H9 (cell line): ENCODE data around the gene ACO1. TPM values are rescaled to one million over a fixed set of nuclear protein-coding genes. Genes with fewer than 3 reads are reported as not detected.

Experiments used
- DNase-seq: peaks from one replicate; pipeline ENCODE4 v3.0.0-alpha.2; 2017
- H2AFZ ChIP-seq: one replicate; pipeline ENCODE4 v1.6.1; 2013; ENCODE audit warnings: mild to moderate bottlenecking, low read length, control low read depth, moderate library complexity
- H2AK5ac ChIP-seq: 2 replicates; pipeline ENCODE4 v1.6.1; 2013; ENCODE audit warnings: low read length, control low read depth, mixed read lengths; ENCODE audit not compliant: insufficient read length
- H2BK120ac ChIP-seq: one replicate; pipeline ENCODE4 v1.6.1; 2013; ENCODE audit warnings: low read depth, mild to moderate bottlenecking, low read length, control low read depth, inconsistent platforms; ENCODE audit not compliant: poor library complexity, severe bottlenecking
- H2BK12ac ChIP-seq: 2 replicates; pipeline ENCODE4 v1.6.1; 2013; ENCODE audit warnings: low read length, control low read depth, mixed read lengths, low read depth; ENCODE audit not compliant: insufficient read length
- H2BK15ac ChIP-seq: 2 replicates; pipeline ENCODE4 v1.6.1; 2013; ENCODE audit warnings: low read depth, low read length, control low read depth
- H2BK20ac ChIP-seq: one replicate; pipeline ENCODE4 v1.6.1; 2013; ENCODE audit warnings: low read depth, mild to moderate bottlenecking, low read length, control low read depth, inconsistent platforms; ENCODE audit not compliant: poor library complexity, severe bottlenecking
- H2BK5ac ChIP-seq: 2 replicates; pipeline ENCODE4 v1.6.1; 2013; ENCODE audit warnings: low read length, control low read depth, mixed read lengths; ENCODE audit not compliant: insufficient read length
- H3K14ac ChIP-seq: 2 replicates; pipeline ENCODE4 v1.6.1; 2013; ENCODE audit warnings: low read length, control low read depth; ENCODE audit not compliant: insufficient read depth
- H3K18ac ChIP-seq: 2 replicates; pipeline ENCODE4 v1.6.1; 2013; ENCODE audit warnings: low read depth, mild to moderate bottlenecking, mixed read lengths, low read length, control low read depth; ENCODE audit not compliant: insufficient read length
- H3K23ac ChIP-seq: 2 replicates; pipeline ENCODE4 v1.6.1; 2013; ENCODE audit warnings: low read length, control low read depth, mixed read lengths, low read depth; ENCODE audit not compliant: insufficient read length
- H3K23me2 ChIP-seq: 2 replicates; pipeline ENCODE4 v1.6.1; 2013; ENCODE audit warnings: low read depth, mild to moderate bottlenecking, mixed read lengths, low read length, control low read depth; ENCODE audit not compliant: insufficient read length, poor library complexity, severe bottlenecking
- H3K27ac ChIP-seq: 2 replicates; pipeline ENCODE4 v1.5.1; 2013; ENCODE audit warnings: low read length, control low read depth, mixed read lengths, low read depth; ENCODE audit not compliant: insufficient read length
- H3K27me3 ChIP-seq: 2 replicates; pipeline ENCODE4 v1.6.1; 2013; ENCODE audit warnings: low read length, control low read depth, inconsistent platforms; ENCODE audit not compliant: insufficient read depth
- H3K4ac ChIP-seq: 2 replicates; pipeline ENCODE4 v1.6.1; 2013; ENCODE audit warnings: low read depth, mild to moderate bottlenecking, control low read depth, inconsistent platforms, low read length, moderate library complexity
- H3K4me1 ChIP-seq: 2 replicates; pipeline ENCODE4 v1.6.1; 2013; ENCODE audit warnings: low read length, control low read depth, inconsistent platforms; ENCODE audit not compliant: insufficient read depth
- H3K4me2 ChIP-seq: 2 replicates; pipeline ENCODE4 v1.6.1; 2013; ENCODE audit warnings: low read length, control low read depth, mixed read lengths; ENCODE audit not compliant: insufficient read length, insufficient read depth
- H3K56ac ChIP-seq: 2 replicates; pipeline ENCODE4 v1.6.1; 2013; ENCODE audit warnings: low read depth, mild to moderate bottlenecking, mixed read lengths, low read length, control low read depth; ENCODE audit not compliant: insufficient read length
- H3K79me1 ChIP-seq: 2 replicates; pipeline ENCODE4 v1.6.1; 2013; ENCODE audit warnings: low read depth, mild to moderate bottlenecking, moderate library complexity, low read length, control low read depth, inconsistent platforms; ENCODE audit not compliant: insufficient read depth, poor library complexity, severe bottlenecking
- H3K79me2 ChIP-seq: 2 replicates; pipeline ENCODE4 v1.6.1; 2013; ENCODE audit warnings: low read length, control low read depth, inconsistent platforms; ENCODE audit not compliant: insufficient read depth
- H3K9ac ChIP-seq: 2 replicates; pipeline ENCODE4 v1.6.1; 2013; ENCODE audit warnings: low read length, control low read depth, mixed read lengths; ENCODE audit not compliant: insufficient read length; ENCODE audit errors: extremely low read depth
- H3K9me3 ChIP-seq: one replicate; pipeline ENCODE4 v1.6.1; 2013; ENCODE audit warnings: low read depth, low read length, inconsistent platforms; ENCODE audit not compliant: control insufficient read depth
- H3T11ph ChIP-seq: one replicate; pipeline ENCODE4 v1.6.1; 2013; ENCODE audit warnings: mild to moderate bottlenecking, low read length, control low read depth, inconsistent platforms
- H4K20me1 ChIP-seq: one replicate; pipeline ENCODE4 v1.6.1; 2013; ENCODE audit not compliant: control insufficient read depth, insufficient read length, insufficient read depth
- H4K5ac ChIP-seq: 2 replicates; pipeline ENCODE4 v1.6.1; 2013; ENCODE audit warnings: low read depth, mild to moderate bottlenecking, mixed read lengths, low read length, control low read depth; ENCODE audit not compliant: insufficient read length
- H4K8ac ChIP-seq: replicated peaks from 2 replicates; pipeline ENCODE4 v1.6.1; 2013; ENCODE audit warnings: low read length, control low read depth, mixed read lengths, low read depth; ENCODE audit not compliant: insufficient read length
- H4K91ac ChIP-seq: 2 replicates; pipeline ENCODE4 v1.6.1; 2013; ENCODE audit warnings: low read depth, mild to moderate bottlenecking, moderate library complexity, mixed read lengths, low read length, control low read depth; ENCODE audit not compliant: insufficient read length
- H3K27ac Mint-ChIP-seq, 3 experiments: 2 replicates in 2 of 3; 3 replicates in 1 of 3; pipeline ENCODE4 v1.8.0; 2020 to 2021; ENCODE audit warnings: mixed read lengths in 3 of 3, mild to moderate bottlenecking in 1 of 3, moderate library complexity in 1 of 3
- H3K27me3 Mint-ChIP-seq: 2 replicates; pipeline ENCODE4 v1.8.0; 2021; ENCODE audit warnings: low read depth, mild to moderate bottlenecking, moderate library complexity, mixed read lengths
- H3K36me3 Mint-ChIP-seq, 3 experiments: 2 replicates in 2 of 3; 3 replicates in 1 of 3; pipeline ENCODE4 v1.8.0; 2020 to 2021; ENCODE audit warnings: low read depth in 3 of 3, mixed read lengths in 3 of 3; ENCODE audit not compliant: insufficient read depth in 1 of 3
- H3K4me1 Mint-ChIP-seq, 2 experiments: 2 replicates each; pipeline ENCODE4 v1.8.0; 2020; ENCODE audit warnings: mixed read lengths in 2 of 2
- H3K4me3 Mint-ChIP-seq, 2 experiments: 2 replicates in 1 of 2; 3 replicates in 1 of 2; pipeline ENCODE4 v1.8.0; 2020 to 2021; ENCODE audit warnings: mild to moderate bottlenecking in 2 of 2, mixed read lengths in 2 of 2, moderate library complexity in 1 of 2
- H3K9me3 Mint-ChIP-seq, 2 experiments: 2 replicates in 1 of 2; 3 replicates in 1 of 2; pipeline ENCODE4 v1.8.0; 2020; ENCODE audit warnings: mild to moderate bottlenecking in 2 of 2, mixed read lengths in 2 of 2, moderate library complexity in 1 of 2
- CTCF ChIP-seq: fragments of 200-600 bp; sonication (generic); conservative IDR thresholded peaks from 3 replicates; pipeline ENCODE4 v1.8.0; 2021; ENCODE audit warnings: antibody characterized with exemption, mild to moderate bottlenecking
- WGBS: extraction: QIAGEN DNeasy Blood & Tissue Kit; methylation state at CpG from one replicate; pipeline ENCODE4 v1.1.7; 2013; ENCODE audit warnings: missing lambda C conversion rate, low lambda C conversion rate, mixed read lengths; ENCODE audit not compliant: insufficient read length; ENCODE audit errors: extremely low coverage; 5-methylcytosine and 5-hydroxymethylcytosine counted together
- total RNA-seq: library from RNA; stranded (reverse); gene quantifications from 2 replicates; pipeline ENCODE4 v1.2.1, GENCODE V29; 2021

The ACO1 gene
- total RNA-seq, 1 experiment from 2014 or later: 44.5 TPM

- H3K36me3 Mint-ChIP-seq: peaks cover 0 to 1% (median 0%) of the 10 kb centered on the region in 3 experiments; a peak in 1 of 7 replicates
- H3K14ac ChIP-seq: no peak overlapping the region
- H3K4me1 ChIP-seq: peaks cover under 1% of the 10 kb centered on the region; the same call in 1 of the 2 replicates
- H3K23me2 ChIP-seq: peaks cover 12% of the 10 kb centered on the region
- peaks cover 6% of the 10 kb centered on the region; the same call in 1 of the 2 replicates for H3K79me2 ChIP-seq
- TF ChIP-seq CTCF: no peak
- H4K5ac ChIP-seq: no peak overlapping the region
- H2BK12ac ChIP-seq: no peak overlapping the region
- H3K4me3 Mint-ChIP-seq: no peak overlapping the region
- H3K9ac ChIP-seq: no peak overlapping the region
- peaks cover 2% of the 10 kb centered on the region for H4K20me1 ChIP-seq
- H3K4me1 Mint-ChIP-seq: peaks cover 14 to 24% of the 10 kb centered on the region in 2 experiments
- no peak overlapping the region for H3K27ac Mint-ChIP-seq
- H3K9me3 Mint-ChIP-seq: no peaks in the 10 kb centered on the region; a peak in 1 of 5 replicates
- H4K91ac ChIP-seq: no peak overlapping the region
- H2BK120ac ChIP-seq: no peak overlapping the region
- no peak for DNase-seq
- peaks cover 5% of the 10 kb centered on the region; the same call in 1 of the 2 replicates for H3K27me3 ChIP-seq
- H2AK5ac ChIP-seq: no peak overlapping the region
- no CpG with 5 or more reads among the region's 14 CpGs for WGBS
- no peak overlapping the region for H4K8ac ChIP-seq
- no peaks in the 10 kb centered on the region for H3K9me3 ChIP-seq
- H3K4ac ChIP-seq: no peak overlapping the region
- no peak overlapping the region for H2AFZ ChIP-seq
- no peak overlapping the region for H3T11ph ChIP-seq
- H3K23ac ChIP-seq: no peak overlapping the region
- no peak overlapping the region for H3K4me2 ChIP-seq
- no peak overlapping the region for H2BK5ac ChIP-seq
- H3K27me3 Mint-ChIP-seq: peaks cover 28% of the 10 kb centered on the region
- no peak overlapping the region for H3K27ac ChIP-seq
- no peak overlapping the region for H3K56ac ChIP-seq
- H2BK15ac ChIP-seq: no peak overlapping the region
- H3K18ac ChIP-seq: no peak overlapping the region
- H3K79me1 ChIP-seq: no peaks in the 10 kb centered on the region
- no peak overlapping the region for H2BK20ac ChIP-seq
Observed at GRCh38 chr9:32382565-32383320, 1.7 kb upstream of the ACO1 start.
